Medulla oblongata (tissue), 1 donor: ENCODE measurements around the gene ACBD6.
"Not testable (repeated sequence)": the region's sequence is repeated elsewhere in the genome, so short reads cannot be mapped to it uniquely, and the experiment has no call there.

Experiments
- DNase-seq: peaks from one replicate; pipeline ENCODE4 v3.0.0-alpha.2; 2015; ENCODE audit errors: extremely low spot score

ACBD6 gene

GRCh38 chr1:180488661-180489060 lies 13.7 kb downstream of the ACBD6 start:
- no peak for DNase-seq

DNA sequence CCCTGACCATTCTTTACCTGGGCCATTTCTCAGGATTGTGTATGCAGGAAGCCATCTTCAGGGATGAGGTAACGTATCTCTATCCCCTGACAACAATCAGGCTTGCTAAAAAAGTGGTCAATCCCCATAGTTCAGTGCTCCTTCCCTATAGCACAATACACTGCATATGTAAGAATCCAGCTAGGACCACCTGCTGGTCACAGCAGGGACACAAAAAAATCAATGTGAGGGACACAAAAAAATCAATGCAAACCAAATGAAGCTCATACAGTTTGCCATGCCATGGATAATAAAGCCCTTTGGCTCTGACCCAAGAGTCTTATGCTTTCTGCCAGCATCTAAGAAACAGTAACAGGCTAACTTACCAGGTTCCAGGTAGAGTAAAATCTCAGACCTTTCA lies 16.3 kb downstream of the ACBD6 start:
- DNase-seq = no peak

GRCh38 chr1:180484490-180484889 lies 17.9 kb downstream of the ACBD6 start:
- DNase-seq = no peak

GRCh38 chr1:180482425-180483275 lies 19.7 kb downstream of the ACBD6 start:
- peak; percentile 84 for DNase-seq

- no peak for DNase-seq
Measured at GRCh38 chr1:180470031-180470430, 32.3 kb downstream of the ACBD6 start.

GRCh38 chr1:180468311-180468710 lies 34.1 kb downstream of the ACBD6 start:
- DNase-seq = no peak

GRCh38 chr1:180462102-180462501 lies 40.3 kb downstream of the ACBD6 start:
- no peak for DNase-seq

- DNase-seq = not testable (repeated sequence)
Measured at GRCh38 chr1:180461682-180462081, 40.7 kb downstream of the ACBD6 start.

- DNase-seq = no peak
Measured at GRCh38 chr1:180458807-180459206, 43.6 kb downstream of the ACBD6 start.

DNA sequence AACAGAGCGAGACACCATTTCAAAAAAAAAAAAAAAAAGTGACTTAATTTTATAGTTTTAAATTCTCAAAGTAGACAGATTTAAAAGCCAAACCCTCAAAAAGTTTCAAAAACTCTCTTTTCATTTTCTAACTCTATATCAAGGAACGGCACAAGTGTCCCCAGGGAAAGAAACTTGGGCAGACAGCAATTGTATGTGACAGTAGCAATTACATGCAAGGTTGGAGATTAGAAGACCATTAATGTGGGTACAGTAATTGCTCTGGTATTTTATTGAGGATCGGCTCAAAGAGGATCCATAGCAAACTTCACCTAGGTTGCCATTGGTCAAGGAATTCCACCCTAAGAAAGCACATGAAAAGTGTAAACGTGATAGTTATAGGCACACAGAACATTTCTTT lies 46.2 kb downstream of the ACBD6 start:
- no peak for DNase-seq

DNA sequence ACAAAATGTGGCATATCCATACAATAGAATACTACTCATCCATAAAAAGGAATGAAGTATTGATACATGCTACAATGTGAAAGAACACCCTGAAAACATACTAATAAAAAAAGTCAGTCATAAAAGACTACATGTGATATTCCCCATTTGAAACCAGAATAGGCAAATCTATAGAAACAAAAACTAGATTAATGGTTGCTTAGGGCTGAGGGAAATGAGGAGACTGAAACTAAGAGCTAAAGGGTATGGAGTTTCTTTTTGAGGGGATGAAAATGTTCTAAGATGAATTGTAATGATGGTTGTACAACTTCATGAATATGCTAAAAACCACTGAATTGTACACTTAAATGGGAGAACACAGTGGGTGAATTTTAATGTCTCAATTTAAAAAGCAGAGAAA lies 50.9 kb downstream of the ACBD6 start:
- DNase-seq = no peak

GRCh38 chr1:180444522-180444921 lies 57.9 kb downstream of the ACBD6 start:
- no peak for DNase-seq

- DNase-seq = no peak
Measured at GRCh38 chr1:180440335-180440734, 62.0 kb downstream of the ACBD6 start.

DNA sequence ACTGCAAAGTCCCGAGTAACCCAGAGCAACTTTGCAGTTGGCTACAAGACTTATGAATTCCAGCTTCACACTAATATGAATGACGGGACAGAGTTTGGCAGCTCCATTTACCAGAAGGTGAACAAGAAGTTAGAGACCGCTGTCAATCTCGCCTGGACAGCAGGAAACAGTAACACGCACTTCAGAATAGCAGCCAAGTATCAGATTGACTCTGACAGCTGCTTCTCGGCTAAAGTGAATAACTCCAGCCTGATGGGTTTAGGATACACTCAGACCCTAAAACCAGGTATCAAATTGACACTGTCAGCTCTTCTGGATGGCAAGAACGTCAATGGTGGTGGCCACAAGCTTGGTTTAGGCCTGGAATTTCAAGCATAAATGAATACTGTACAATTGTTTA lies 66.8 kb downstream of the ACBD6 start:
- no peak for DNase-seq

DNA sequence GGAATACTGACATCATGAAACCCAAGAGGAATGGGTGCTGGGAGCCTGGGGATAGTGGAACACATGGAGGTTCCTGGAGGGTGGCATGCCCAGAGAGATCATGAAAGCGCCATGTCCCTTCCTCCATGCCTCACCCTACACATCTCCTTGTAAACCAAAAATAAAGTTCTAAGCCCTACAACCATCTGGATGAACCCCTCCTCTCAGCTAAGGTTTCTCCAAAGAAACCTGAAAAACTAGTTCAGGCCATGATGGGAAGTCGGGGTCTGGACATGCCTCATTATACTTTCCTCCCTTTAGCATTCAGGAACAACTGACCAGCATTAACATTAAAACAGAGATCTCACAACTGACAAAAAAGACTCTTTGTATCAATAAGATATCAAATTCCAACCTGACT lies 68.5 kb downstream of the ACBD6 start:
- no peak for DNase-seq

DNA sequence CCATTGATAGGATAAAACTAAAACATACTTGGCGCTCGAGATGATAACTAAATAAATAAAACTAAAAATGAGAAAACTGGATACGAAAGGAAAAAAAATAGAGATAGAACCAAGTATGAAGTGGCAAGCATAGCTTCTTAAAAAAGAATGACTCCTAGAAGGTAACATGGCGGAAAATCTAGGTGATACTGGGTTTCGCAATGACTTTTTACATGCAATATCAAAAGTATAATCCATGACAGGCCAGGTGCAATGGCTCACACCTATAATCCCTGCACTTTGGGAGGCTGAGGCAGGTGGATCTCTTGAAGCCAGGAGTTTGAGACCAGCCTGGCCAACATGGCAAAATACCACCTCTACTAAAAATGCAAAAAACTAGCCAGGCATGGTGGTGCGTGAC lies 70.7 kb downstream of the ACBD6 start:
- DNase-seq = no peak

- no peak for DNase-seq
Measured at GRCh38 chr1:180428782-180429695, 73.3 kb downstream of the ACBD6 start.

DNA sequence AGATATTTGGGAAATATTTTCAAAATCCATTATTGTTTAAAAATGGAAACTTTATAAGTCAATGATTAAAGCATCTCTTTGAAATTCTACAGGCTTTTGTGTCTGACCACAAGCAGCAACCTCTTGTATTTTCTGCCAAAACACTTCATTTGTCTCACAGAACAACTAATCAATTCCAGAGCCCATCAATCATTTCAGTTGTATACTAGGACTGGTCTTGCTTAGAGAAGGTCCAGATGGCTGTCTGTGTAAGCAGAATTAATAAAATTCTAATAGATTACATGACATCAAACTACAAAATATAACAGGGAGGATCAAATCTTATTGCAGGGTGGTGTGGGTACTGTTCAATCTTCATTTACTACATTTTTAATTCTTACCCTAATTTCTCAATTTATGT lies 76.4 kb downstream of the ACBD6 start:
- no peak for DNase-seq

GRCh38 chr1:180424848-180425457 lies 77.4 kb downstream of the ACBD6 start:
- no peak for DNase-seq

- no peak for DNase-seq
Measured at GRCh38 chr1:180421614-180422013, 80.8 kb downstream of the ACBD6 start.

DNA sequence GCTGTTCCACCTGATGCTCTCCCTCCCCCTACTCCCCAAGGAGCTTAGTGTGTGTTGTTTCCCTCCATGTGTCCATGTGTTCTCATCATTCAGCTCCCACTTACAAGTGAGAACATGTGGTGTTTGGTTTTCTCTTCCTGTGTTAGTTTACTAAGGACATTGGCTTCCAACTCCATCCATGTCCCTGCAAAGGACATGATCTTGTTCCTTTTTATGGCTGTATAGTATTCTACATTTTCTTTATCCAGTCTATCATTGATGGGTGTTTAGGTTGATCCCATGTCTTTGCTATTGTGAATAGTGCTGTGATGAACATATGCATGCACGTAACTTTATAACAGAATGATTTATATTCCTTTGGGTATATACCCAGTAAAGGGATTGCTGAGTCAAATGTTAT lies 81.2 kb downstream of the ACBD6 start:
- not testable (repeated sequence) for DNase-seq

- peak; percentile 8 for DNase-seq
Measured at GRCh38 chr1:180415985-180416633, 86.3 kb downstream of the ACBD6 start.
